ENCODE data around the gene SPATA18. TPM values are rescaled to one million over a fixed set of nuclear protein-coding genes. Genes with fewer than 3 reads are reported as not detected.

Gene SPATA18
- total and polyA plus RNA-seq, 2 donors, result 0.96 to 4.0 TPM

DNA sequence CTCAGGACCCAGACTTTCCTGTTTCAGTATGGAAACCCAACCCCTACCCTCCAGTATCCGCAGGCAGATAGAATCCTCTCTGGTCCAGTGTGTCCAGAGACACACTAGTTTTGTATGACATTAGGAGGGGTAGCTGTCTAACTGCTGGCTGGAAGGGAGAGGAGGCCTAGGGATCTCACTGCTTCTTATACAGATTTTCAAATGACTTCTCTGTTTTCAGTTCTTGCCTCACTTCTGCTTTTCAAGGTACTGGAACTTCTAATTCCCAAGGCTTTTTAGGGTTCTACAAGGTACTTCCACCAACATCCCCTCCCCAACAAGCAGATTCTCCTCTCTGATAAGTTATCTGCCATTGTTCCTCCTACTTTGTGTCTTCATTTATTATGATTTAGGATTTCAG is 19.1 kb upstream of the SPATA18 start:
- H3K4me1 ChIP-seq (ENCODE audit: insufficient read depth), result peaks cover 2% of the 10 kb centered on the region
- 90% methylated on average over 1 of the region's 1 CpG for WGBS
- H3K4me3 ChIP-seq (ENCODE audit: low read depth, low read length), result no peak overlapping the region
- no peak overlapping the region for H3K27ac ChIP-seq (ENCODE audit: low read depth)
- DNase-seq (ENCODE audit: extremely low spot score), result no peak
- H3K36me3 ChIP-seq (ENCODE audit: insufficient read depth), result no peaks in the 10 kb centered on the region

DNA sequence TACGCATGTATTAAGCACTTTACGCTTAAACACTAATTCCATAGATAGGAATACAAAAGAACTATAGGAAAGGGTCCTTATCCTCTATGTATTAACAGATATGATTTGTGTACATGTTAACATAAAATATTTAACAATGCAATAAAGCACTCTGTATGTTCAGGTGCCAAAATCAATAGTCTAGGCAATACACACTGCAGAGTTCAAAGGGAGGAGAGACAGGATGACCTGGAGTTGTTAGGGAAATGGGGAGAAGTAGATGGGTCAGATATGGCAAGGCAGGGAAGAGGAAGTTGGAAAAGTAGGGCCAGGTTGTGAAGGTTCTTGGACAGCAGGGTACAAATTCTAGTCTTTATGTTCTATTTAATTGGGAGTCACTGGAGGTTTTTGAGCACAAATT is 15.9 kb upstream of the SPATA18 start:
- Histone ChIP-seq H3K36me3 (ENCODE audit: insufficient read depth) (no peaks in the 10 kb centered on the region), H3K4me3 (ENCODE audit: low read depth, low read length) (no peak overlapping the region), H3K27ac (ENCODE audit: low read depth) (no peak overlapping the region), H3K4me1 (ENCODE audit: insufficient read depth) (peaks cover 2% of the 10 kb centered on the region)
- WGBS, result 98% methylated on average over 2 of the region's 2 CpGs
- no peak for DNase-seq (ENCODE audit: extremely low spot score)

DNA sequence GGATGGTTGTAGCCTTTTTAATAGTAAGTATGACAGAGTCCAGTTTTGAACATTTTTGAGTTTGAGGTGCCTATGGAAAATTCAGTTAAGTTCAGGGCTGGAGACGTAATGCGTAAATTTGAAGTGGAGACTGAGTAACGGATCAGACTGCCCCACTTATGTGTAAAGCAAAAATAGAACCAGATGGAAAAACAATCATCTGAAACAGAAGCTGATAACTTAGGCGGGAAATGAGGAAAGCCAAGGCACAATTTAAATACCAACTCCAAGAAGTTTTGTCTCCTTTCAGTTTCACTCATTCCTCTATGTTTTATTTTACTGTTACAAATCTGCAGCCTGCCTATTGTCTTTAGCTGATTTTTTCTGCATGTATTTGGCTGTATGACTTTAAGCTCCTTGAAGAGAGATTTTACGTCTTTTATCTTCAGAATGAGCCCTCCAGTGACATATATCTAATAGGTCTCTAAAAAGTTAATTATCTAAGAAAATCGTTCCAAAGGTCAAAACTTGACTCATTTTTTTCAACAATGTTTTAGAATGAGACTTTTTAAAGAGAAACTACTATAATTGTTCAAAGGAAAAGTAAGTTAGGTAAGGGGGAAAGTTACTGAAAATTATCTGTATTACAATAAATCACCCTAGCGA is 14.1 kb upstream of the SPATA18 start:
- peak overlapping the region; percentile 97 for H3K4me3 ChIP-seq (ENCODE audit: low read depth, low read length)
- 35% methylated on average over 7 of the region's 7 CpGs for WGBS
- H3K36me3 ChIP-seq (ENCODE audit: insufficient read depth), result no peaks in the 10 kb centered on the region
- no peak overlapping the region for H3K27ac ChIP-seq (ENCODE audit: low read depth)
- no peak for DNase-seq (ENCODE audit: extremely low spot score)
- peaks cover 2% of the 10 kb centered on the region for H3K4me1 ChIP-seq (ENCODE audit: insufficient read depth)

DNA sequence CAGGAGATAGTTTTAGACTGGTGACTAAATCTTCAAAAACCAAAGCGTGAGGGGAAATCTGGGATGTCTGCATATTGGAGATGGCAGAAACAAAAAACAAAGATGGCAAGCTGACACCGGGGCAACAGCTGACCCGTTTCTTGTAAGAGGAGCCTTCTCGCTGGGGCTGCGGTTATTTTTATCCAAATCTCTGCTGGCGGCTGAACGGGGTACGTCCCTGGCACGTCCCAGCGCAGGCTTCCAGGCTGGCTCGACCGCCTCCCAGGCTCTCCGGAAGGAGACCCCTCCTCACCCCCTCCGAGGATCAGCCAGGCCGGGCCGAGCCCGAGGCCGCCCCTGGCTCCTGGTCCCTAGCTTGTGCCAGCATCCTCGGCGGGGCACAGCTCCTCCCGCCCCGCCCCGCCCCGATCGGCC is 13.4 kb upstream of the SPATA18 start:
- DNase-seq (ENCODE audit: extremely low spot score), result no peak
- whole genome bisulfite sequencing, result under 1% methylated on average over 25 of the region's 25 CpGs
- peak overlapping the region; percentile 32 for H3K27ac ChIP-seq (ENCODE audit: low read depth)
- no peaks in the 10 kb centered on the region for H3K36me3 ChIP-seq (ENCODE audit: insufficient read depth)
- H3K4me3 ChIP-seq (ENCODE audit: low read depth, low read length), result peak overlapping the region; percentile 97
- peaks cover 2% of the 10 kb centered on the region for H3K4me1 ChIP-seq (ENCODE audit: insufficient read depth)

GRCh38 chr4:52038103-52038912 is 12.8 kb upstream of the SPATA18 start, which contains the start of gene SGCB:
Gene SGCB (minus strand): TSS chr4:52038299. CDS start chr4:52038259, 40 bp downstream.
- DNase-seq (ENCODE audit: extremely low spot score), result no peak
- Histone ChIP-seq H3K27ac (ENCODE audit: low read depth) (peak within 1 kb of the TSS; percentile 32), H3K36me3 (ENCODE audit: insufficient read depth) (no peaks in the 10 kb centered on the region)

DNA sequence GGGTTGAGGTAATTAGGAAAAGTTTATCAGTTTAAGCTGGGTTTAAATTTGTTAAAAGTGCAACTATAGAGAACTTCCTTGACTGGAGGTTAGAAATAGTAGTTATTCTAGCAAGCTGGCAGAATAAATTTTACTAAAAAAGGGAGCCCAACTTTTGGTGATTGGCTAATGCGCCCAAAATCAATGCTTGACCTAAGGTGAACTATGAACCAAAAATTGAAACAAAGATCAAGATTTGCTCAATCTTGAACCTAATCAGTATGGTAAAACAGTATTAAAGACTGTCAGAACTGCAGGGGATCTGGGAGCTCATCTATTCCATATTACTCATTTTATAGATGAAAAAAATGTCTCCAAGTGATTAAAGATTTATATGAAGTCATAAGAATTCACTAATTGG is 6.1 kb upstream of the SPATA18 start:
- Histone ChIP-seq H3K36me3 (ENCODE audit: insufficient read depth) (peaks cover 2% of the 10 kb centered on the region), H3K27ac (ENCODE audit: low read depth) (no peak overlapping the region), H3K4me3 (ENCODE audit: low read depth, low read length) (no peak overlapping the region), H3K4me1 (ENCODE audit: insufficient read depth) (no peaks in the 10 kb centered on the region)
- WGBS, result 97% methylated on average over 1 of the region's 1 CpG
- no peak for DNase-seq (ENCODE audit: extremely low spot score)

More at GRCh38 chr4:52038103-52038912, 12.8 kb upstream of the SPATA18 start, which contains the start of gene SGCB:
- 2% methylated on average over 70 of the region's 70 CpGs for WGBS
- H3K4me3 ChIP-seq (ENCODE audit: low read depth, low read length), result peak within 1 kb of the TSS; percentile 97
- peaks cover 2% of the 10 kb centered on the region for H3K4me1 ChIP-seq (ENCODE audit: insufficient read depth)

- Histone ChIP-seq H3K4me1 (ENCODE audit: insufficient read depth) (peaks cover 1% of the 10 kb centered on the region), H3K4me3 (ENCODE audit: low read depth, low read length) (no peak overlapping the region), H3K36me3 (ENCODE audit: insufficient read depth) (no peaks in the 10 kb centered on the region), H3K27ac (ENCODE audit: low read depth) (no peak overlapping the region)
- 88% methylated on average over 5 of the region's 5 CpGs for WGBS
- no peak for DNase-seq (ENCODE audit: extremely low spot score)
Measured at GRCh38 chr4:52049266-52049665, 1.8 kb upstream of the SPATA18 start.

GRCh38 chr4:52051615-52052474 is 741 bp downstream of the SPATA18 start:
- DNase-seq (ENCODE audit: extremely low spot score), result peak; percentile 18
- 8% methylated on average over 46 of the region's 46 CpGs for WGBS
- peaks cover 1% of the 10 kb centered on the region for H3K4me1 ChIP-seq (ENCODE audit: insufficient read depth)

DNA sequence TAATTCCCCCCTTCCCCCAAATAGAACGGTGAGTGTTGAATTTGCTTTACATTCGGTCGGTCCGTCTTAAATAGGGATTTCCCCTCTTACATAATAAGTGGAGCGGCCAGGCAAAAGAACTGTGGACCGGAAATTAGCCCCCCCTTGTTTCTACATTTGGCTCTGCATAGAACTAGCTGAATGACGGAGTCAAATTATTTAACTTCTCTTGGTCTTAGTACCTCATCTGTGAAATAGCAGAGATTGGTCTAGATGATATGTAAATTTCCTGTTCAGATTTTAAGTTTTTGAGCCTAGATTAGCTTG is 1.3 kb downstream of the SPATA18 start:
- peak overlapping the region; percentile 48 for H3K4me3 ChIP-seq (ENCODE audit: low read depth, low read length)
- no peak for DNase-seq (ENCODE audit: extremely low spot score)
- H3K27ac ChIP-seq (ENCODE audit: low read depth), result no peak overlapping the region
- 39% methylated on average over 7 of the region's 7 CpGs for WGBS
- H3K4me1 ChIP-seq (ENCODE audit: insufficient read depth), result peaks cover 1% of the 10 kb centered on the region
- H3K36me3 ChIP-seq (ENCODE audit: insufficient read depth), result no peaks in the 10 kb centered on the region

More at GRCh38 chr4:52051615-52052474, 741 bp downstream of the SPATA18 start:
- Histone ChIP-seq H3K36me3 (ENCODE audit: insufficient read depth) (no peaks in the 10 kb centered on the region), H3K4me3 (ENCODE audit: low read depth, low read length) (peak overlapping the region; percentile 48), H3K27ac (ENCODE audit: low read depth) (peak overlapping the region; percentile 61)

- Histone ChIP-seq H3K4me1 (ENCODE audit: insufficient read depth) (peaks cover 1% of the 10 kb centered on the region), H3K36me3 (ENCODE audit: insufficient read depth) (no peaks in the 10 kb centered on the region), H3K4me3 (ENCODE audit: low read depth, low read length) (no peak overlapping the region), H3K27ac (ENCODE audit: low read depth) (no peak overlapping the region)
- no peak for DNase-seq (ENCODE audit: extremely low spot score)
- WGBS, result 94% methylated on average over 3 of the region's 3 CpGs
Measured at GRCh38 chr4:52054254-52054653, 3.1 kb downstream of the SPATA18 start.

GRCh38 chr4:52057196-52057595 is 6.1 kb downstream of the SPATA18 start:
- Histone ChIP-seq H3K36me3 (ENCODE audit: insufficient read depth) (no peaks in the 10 kb centered on the region), H3K4me1 (ENCODE audit: insufficient read depth) (peaks cover 1% of the 10 kb centered on the region), H3K4me3 (ENCODE audit: low read depth, low read length) (no peak overlapping the region), H3K27ac (ENCODE audit: low read depth) (no peak overlapping the region)
- no peak for DNase-seq (ENCODE audit: extremely low spot score)

DNA sequence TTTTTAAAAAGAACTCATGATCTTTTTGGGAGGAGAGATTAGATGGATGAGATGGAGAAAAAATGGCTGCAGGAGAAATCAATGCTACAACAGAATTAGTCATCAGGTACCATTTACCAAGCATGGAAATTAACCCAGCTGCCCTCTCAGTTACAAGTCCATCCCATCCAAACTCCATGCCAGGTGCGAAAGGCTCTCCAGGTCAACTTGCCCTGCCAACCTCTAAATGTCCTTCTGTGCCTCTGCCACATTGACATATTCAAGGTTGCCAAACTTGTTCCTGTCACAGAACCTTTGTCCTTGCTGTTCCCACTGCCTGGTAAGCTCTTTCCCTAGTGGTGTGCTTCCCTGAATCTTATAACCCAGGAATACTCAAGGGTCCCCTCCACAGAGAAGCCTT is 7.2 kb downstream of the SPATA18 start:
- DNase-seq (ENCODE audit: extremely low spot score), result no peak
- Histone ChIP-seq H3K36me3 (ENCODE audit: insufficient read depth) (no peaks in the 10 kb centered on the region), H3K27ac (ENCODE audit: low read depth) (no peak overlapping the region), H3K4me1 (ENCODE audit: insufficient read depth) (no peaks in the 10 kb centered on the region), H3K4me3 (ENCODE audit: low read depth, low read length) (no peak overlapping the region)
- WGBS, result 98% methylated on average over 1 of the region's 1 CpG

DNA sequence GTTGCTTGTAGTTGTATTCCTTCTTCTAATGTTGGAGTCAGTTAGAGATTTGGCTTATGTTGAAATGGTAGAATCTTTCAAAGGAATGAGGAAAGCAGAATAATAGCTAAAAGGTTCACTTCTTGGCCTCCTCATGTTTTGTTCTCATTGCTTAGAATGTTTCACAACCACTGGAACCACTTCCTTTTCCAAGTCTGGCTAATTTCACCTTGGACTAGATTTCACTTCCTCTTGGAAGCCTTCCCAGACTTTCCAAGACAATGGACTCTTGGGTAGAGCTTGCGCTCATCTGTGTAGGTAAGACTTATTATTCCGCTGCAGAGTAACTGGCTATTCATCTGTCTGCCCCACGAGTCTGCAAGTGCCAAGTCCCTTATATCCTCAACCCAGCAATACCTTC is 8.3 kb downstream of the SPATA18 start:
- H3K27ac ChIP-seq (ENCODE audit: low read depth), result no peak overlapping the region

More for the DNA sequence above, 8.3 kb downstream of the SPATA18 start:
- WGBS, result 92% methylated on average over 3 of the region's 3 CpGs
- Histone ChIP-seq H3K36me3 (ENCODE audit: insufficient read depth) (no peaks in the 10 kb centered on the region), H3K4me3 (ENCODE audit: low read depth, low read length) (no peak overlapping the region), H3K4me1 (ENCODE audit: insufficient read depth) (no peaks in the 10 kb centered on the region)
- no peak for DNase-seq (ENCODE audit: extremely low spot score)

Measured in urinary bladder (tissue), 4 donors.